ENCODE data around the gene CUEDC1. TPM values are rescaled to one million over a fixed set of nuclear protein-coding genes. Genes with fewer than 3 reads are reported as not detected.

The CUEDC1 gene
- total and polyA plus RNA-seq, 2 of the 13 experiments (the other 11 are each of a cell fraction or from before 2014, with no cell fraction given): 7.4 to 12.9 TPM

- peak; percentile 36 for TF ChIP-seq DBP (CRISPR knock-in tag; IDR thresholded peaks at IDR 0.05; ENCODE audit: not compliant biosample characterization)
- no peak for TF ChIP-seq ZNF460 (CRISPR knock-in tag; IDR thresholded peaks at IDR 0.05; ENCODE audit: borderline replicate concordance)
- TF ChIP-seq ZBTB42 (CRISPR knock-in tag; IDR thresholded peaks at IDR 0.05): no peak
- no peak for TF ChIP-seq ZNF770 (CRISPR knock-in tag; IDR thresholded peaks at IDR 0.05)
- no peak for TF ChIP-seq ATAD3A (CRISPR knock-in tag; IDR thresholded peaks at IDR 0.05)
- TF ChIP-seq ZBTB7B (CRISPR knock-in tag; IDR thresholded peaks at IDR 0.05): peak; percentile 21; the same call in 1 of the 2 replicates
- TF ChIP-seq NFKB2 (CRISPR knock-in tag; IDR thresholded peaks at IDR 0.05; ENCODE audit: borderline replicate concordance): no peak
- TF ChIP-seq AFF4 (CRISPR knock-in tag; IDR thresholded peaks at IDR 0.05): no peak
- TF ChIP-seq ZNF737 (CRISPR knock-in tag; IDR thresholded peaks at IDR 0.05; ENCODE audit: borderline replicate concordance): no peak
- no peak for TF ChIP-seq MLX (CRISPR knock-in tag; IDR thresholded peaks at IDR 0.05)
- no peak for TF ChIP-seq THAP9 (CRISPR knock-in tag; IDR thresholded peaks at IDR 0.05; ENCODE audit: borderline replicate concordance)
- TF ChIP-seq NFIB (CRISPR knock-in tag; IDR thresholded peaks at IDR 0.05; ENCODE audit: borderline replicate concordance): no peak
- TF ChIP-seq ZNF451 (CRISPR knock-in tag; IDR thresholded peaks at IDR 0.05): no peak
- TF ChIP-seq NKX3-1 (CRISPR knock-in tag; IDR thresholded peaks at IDR 0.05): no peak
- TF ChIP-seq NBN (conservative IDR thresholded peaks at IDR 0.05): no peak
- no peak for TF ChIP-seq HNRNPUL1 (IDR thresholded peaks at IDR 0.05; ENCODE audit: low read depth, low read length)
- 0 out of 2 replicates have a peak, but pooled peaks have one; percentile 18 for TF ChIP-seq ATF7-NPFF (CRISPR knock-in tag; IDR thresholded peaks at IDR 0.05; ENCODE audit: low read depth)
- TF ChIP-seq HNRNPL (IDR thresholded peaks at IDR 0.05; ENCODE audit: low read depth, low read length): 0 out of 2 replicates have a peak, but pooled peaks have one; percentile 27
Observed at GRCh38 chr17:57860414-57860999, 94.7 kb downstream of the CUEDC1 start (continued).

Data from HepG2 (cell line).